ENCODE data around the gene AUTS2. TPM values are rescaled to one million over a fixed set of nuclear protein-coding genes. Genes with fewer than 3 reads are reported as not detected.

Gene AUTS2
- total RNA-seq, 1 experiment from 2014 or later = 42.1 TPM

GRCh38 chr7:69819333-69819705 is 221.0 kb downstream of the AUTS2 start:
- intact Hi-C loops (cut with micrococcal nuclease; ENCODE audit: unreplicated experiment) = no loop called here
- H3K36me3 ChIP-seq (ENCODE audit: insufficient read depth, low read length, poor library complexity, severe bottlenecking) = no peaks in the 10 kb centered on the region
- BruUV-seq (replicated peaks) = no TSS peak
- H3K9me3 ChIP-seq (ENCODE audit: low read depth, low read length, poor library complexity, severe bottlenecking) = no peaks in the 10 kb centered on the region
- ChIA-PET CTCF (no interaction called here), POLR2A (ENCODE audit: low non-redundant PET) (interaction anchor here (0.6 kb wide), 1 partner anchor 392 kb away, joined by 4 read pairs; no protein-coding TSS in a partner anchor)
- H3K27ac ChIP-seq (ENCODE audit: low read depth, low read length, poor library complexity, severe bottlenecking) = no peak overlapping the region
- no peak for DNase-seq (ENCODE audit: low spot score)
- H3K4me3 ChIP-seq (ENCODE audit: low read depth, low read length, poor library complexity, severe bottlenecking) = no peak overlapping the region
- TF ChIP-seq CTCF (conservative IDR thresholded peaks at IDR 0.05; ENCODE audit: low read depth, low read length) = no peak
- TF ChIP-seq EZH2 (IDR thresholded peaks at IDR 0.05; ENCODE audit: borderline replicate concordance, low read depth, low read length, poor library complexity, severe bottlenecking) = no peak
- peaks cover 37% of the 10 kb centered on the region for H3K4me1 ChIP-seq (ENCODE audit: insufficient read depth, low read length, poor library complexity, severe bottlenecking)
- H3K27me3 ChIP-seq (replicated peaks; ENCODE audit: insufficient read depth, low read depth, low read length, poor library complexity) = no peaks in the 10 kb centered on the region

GRCh38 chr7:69820479-69821192 is 222.4 kb downstream of the AUTS2 start:
- no peak overlapping the region for H3K4me3 ChIP-seq (ENCODE audit: low read depth, low read length, poor library complexity, severe bottlenecking)
- ChIA-PET POLR2A (ENCODE audit: low non-redundant PET) (no interaction called here), CTCF (no interaction called here)
- no peaks in the 10 kb centered on the region for H3K27me3 ChIP-seq (replicated peaks; ENCODE audit: insufficient read depth, low read depth, low read length, poor library complexity)
- H3K27ac ChIP-seq (ENCODE audit: low read depth, low read length, poor library complexity, severe bottlenecking) = no peak overlapping the region
- no TSS peak for BruUV-seq (replicated peaks)
- TF ChIP-seq EZH2 (IDR thresholded peaks at IDR 0.05; ENCODE audit: borderline replicate concordance, low read depth, low read length, poor library complexity, severe bottlenecking) (no peak), CTCF (conservative IDR thresholded peaks at IDR 0.05; ENCODE audit: low read depth, low read length) (no peak)
- H3K36me3 ChIP-seq (ENCODE audit: insufficient read depth, low read length, poor library complexity, severe bottlenecking) = no peaks in the 10 kb centered on the region
- no peaks in the 10 kb centered on the region for H3K9me3 ChIP-seq (ENCODE audit: low read depth, low read length, poor library complexity, severe bottlenecking)
- intact Hi-C loops (cut with micrococcal nuclease; ENCODE audit: unreplicated experiment) = loop anchor here (5.0 kb wide), 1 partner anchor 133 kb away; no protein-coding TSS in a partner anchor
- H3K4me1 ChIP-seq (ENCODE audit: insufficient read depth, low read length, poor library complexity, severe bottlenecking) = peaks cover 42% of the 10 kb centered on the region
- no peak for DNase-seq (ENCODE audit: low spot score)

GRCh38 chr7:69822386-69822785 is 224.1 kb downstream of the AUTS2 start:
- POLR2A ChIA-PET (ENCODE audit: low non-redundant PET) = no interaction called here
- no peaks in the 10 kb centered on the region for H3K9me3 ChIP-seq (ENCODE audit: low read depth, low read length, poor library complexity, severe bottlenecking)
- CTCF ChIA-PET = no interaction called here
- no peaks in the 10 kb centered on the region for H3K36me3 ChIP-seq (ENCODE audit: insufficient read depth, low read length, poor library complexity, severe bottlenecking)
- no peak overlapping the region for H3K27ac ChIP-seq (ENCODE audit: low read depth, low read length, poor library complexity, severe bottlenecking)
- intact Hi-C loops (cut with micrococcal nuclease; ENCODE audit: unreplicated experiment) = loop anchor here (5.0 kb wide), 1 partner anchor 135 kb away; no protein-coding TSS in a partner anchor
- H3K27me3 ChIP-seq (replicated peaks; ENCODE audit: insufficient read depth, low read depth, low read length, poor library complexity) = no peaks in the 10 kb centered on the region
- BruUV-seq (replicated peaks) = no TSS peak
- no peak for TF ChIP-seq EZH2 (IDR thresholded peaks at IDR 0.05; ENCODE audit: borderline replicate concordance, low read depth, low read length, poor library complexity, severe bottlenecking)
- no peak for TF ChIP-seq CTCF (conservative IDR thresholded peaks at IDR 0.05; ENCODE audit: low read depth, low read length)
- no peak overlapping the region for H3K4me3 ChIP-seq (ENCODE audit: low read depth, low read length, poor library complexity, severe bottlenecking)
- no peak for DNase-seq (ENCODE audit: low spot score)
- peaks cover 60% of the 10 kb centered on the region for H3K4me1 ChIP-seq (ENCODE audit: insufficient read depth, low read length, poor library complexity, severe bottlenecking)

All from A673 (cell line).